SU-DHL-6 (cell line): ENCODE data around the gene TNFRSF19.

Source experiments
- H2AFZ ChIP-seq: fragments of 200-600 bp; sonication (generic); 2 replicates; pipeline ENCODE4 v1.6.1; 2014; ENCODE audit warnings: low read depth, mild to moderate bottlenecking, moderate library complexity, mixed read lengths, antibody characterized with exemption, low read length; ENCODE audit not compliant: severe bottlenecking
- H3F3A ChIP-seq: fragments of 200-600 bp; shearing (Covaris generic); 2 replicates; pipeline ENCODE4 v1.6.0; 2016; ENCODE audit warnings: antibody characterized with exemption, mild to moderate bottlenecking; ENCODE audit not compliant: insufficient read depth
- H3K27ac ChIP-seq: fragments of 200-600 bp; sonication (generic); 2 replicates; pipeline ENCODE4 v1.5.1; 2016; ENCODE audit warnings: low read depth, mild to moderate bottlenecking, low read length, moderate library complexity, mixed read lengths
- H3K27me3 ChIP-seq: fragments of 200-600 bp; sonication (generic), shearing (Covaris generic); 2 replicates; pipeline ENCODE4 v1.6.0; 2014; ENCODE audit warnings: mild to moderate bottlenecking, low read length
- H3K36me3 ChIP-seq: fragments of 200-600 bp; sonication (generic); 2 replicates; pipeline ENCODE4 v1.6.1; 2014; ENCODE audit warnings: mild to moderate bottlenecking, low read length, mixed read lengths
- H3K4me2 ChIP-seq: fragments of 300-600, 200-600 bp; shearing (Covaris generic), sonication (generic); 2 replicates; pipeline ENCODE4 v1.6.0; 2014; ENCODE audit warnings: low read length, low read depth, mild to moderate bottlenecking; ENCODE audit not compliant: poor library complexity, severe bottlenecking
- H3K4me3 ChIP-seq: fragments of 200-600 bp; sonication (generic); 2 replicates; pipeline ENCODE4 v1.5.1; 2014; ENCODE audit warnings: antibody characterized with exemption, low read length, mild to moderate bottlenecking, mixed read lengths; ENCODE audit not compliant: insufficient read depth, poor library complexity, severe bottlenecking
- H3K79me2 ChIP-seq: fragments of 200-600 bp; sonication (generic); 2 replicates; pipeline ENCODE4 v1.6.1; 2014; ENCODE audit warnings: mild to moderate bottlenecking, low read length, moderate library complexity; ENCODE audit not compliant: insufficient read depth
- H3K9ac ChIP-seq: fragments of 200-600 bp; sonication (generic); 2 replicates; pipeline ENCODE4 v1.7.0; 2014; ENCODE audit warnings: mild to moderate bottlenecking, low read length
- H3K9me2 ChIP-seq: fragments of 200-600 bp; sonication (generic); replicated peaks from 2 replicates; pipeline ENCODE4 v1.6.1; 2014; ENCODE audit warnings: low read length; ENCODE audit not compliant: insufficient read depth
- H3K9me3 ChIP-seq: fragments of 200-600 bp; sonication (generic); 2 replicates; pipeline ENCODE4 v1.6.1; 2014; ENCODE audit warnings: low read length, mixed read lengths; ENCODE audit not compliant: insufficient read depth
- H4K20me1 ChIP-seq: fragments of 200-600 bp; sonication (generic); 2 replicates; pipeline ENCODE4 v1.6.1; 2014; ENCODE audit warnings: low read depth, mild to moderate bottlenecking, antibody characterized with exemption, low read length, moderate library complexity, mixed read lengths
- EZH2phosphoT487 ChIP-seq: fragments of 200-600 bp; sonication (generic), shearing (Covaris generic); conservative IDR thresholded peaks from 2 replicates; pipeline ENCODE4 v1.6.1; 2018; ENCODE audit warnings: mild to moderate bottlenecking, antibody characterized with exemption, low read length, moderate library complexity, mixed read lengths
- TF ChIP-seq, protein P1 (sequence below): fragments of 200-600 bp; sonication (generic); IDR thresholded peaks from one replicate; pipeline ENCODE4 v1.5.1; 2017; ENCODE audit warnings: antibody characterized with exemption, mild to moderate bottlenecking, low read length, moderate library complexity; ENCODE audit not compliant: insufficient read depth, poor library complexity, severe bottlenecking

TNFRSF19 gene

DNA sequence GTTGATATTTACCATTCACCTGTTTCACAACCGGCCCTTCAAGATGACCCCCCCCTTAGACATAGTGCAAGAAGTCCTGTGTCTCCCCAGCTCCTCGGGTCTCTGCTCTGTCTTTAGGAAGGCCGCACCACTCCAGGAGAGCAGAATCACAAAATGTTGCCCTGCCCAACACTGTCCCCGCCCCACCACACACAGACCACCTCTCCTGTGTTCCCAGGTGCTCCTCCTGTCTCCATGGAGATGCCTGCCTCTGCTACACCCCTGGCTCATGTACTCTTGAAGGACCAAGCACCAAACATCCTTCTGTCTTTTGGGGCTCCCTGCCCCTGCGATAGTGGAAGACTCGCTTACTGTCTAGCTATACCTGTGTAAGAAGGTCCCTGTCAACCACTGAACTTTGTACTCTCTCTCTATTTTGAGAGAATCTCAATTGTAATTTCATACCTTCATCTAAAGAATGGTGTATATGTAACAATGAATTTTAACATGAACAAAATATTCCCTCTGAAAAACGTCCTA lies 9.6 kb upstream of the TNFRSF19 start:
- Histone ChIP-seq H3F3A (no peaks in the 10 kb centered on the region), H3K27ac (no peak overlapping the region)

DNA sequence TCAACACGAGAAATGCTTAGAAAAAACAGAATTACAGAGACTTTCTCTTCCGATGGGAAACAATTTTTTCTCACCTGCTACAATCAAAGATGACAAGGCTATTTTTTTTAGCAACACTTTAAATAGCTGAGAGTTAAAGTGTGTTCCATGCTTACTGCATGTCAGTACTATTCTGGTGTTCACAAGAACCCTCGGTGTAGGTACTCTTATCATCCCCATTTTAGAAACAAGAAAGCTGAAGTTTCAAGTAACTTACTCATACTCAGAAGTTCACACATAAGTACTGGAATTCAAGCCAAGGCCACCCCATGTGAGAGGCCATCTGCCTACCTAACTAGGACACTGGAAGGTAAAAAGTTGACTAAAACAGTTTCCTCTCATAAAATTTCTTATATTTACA lies 9.0 kb upstream of the TNFRSF19 start:
- no peaks in the 10 kb centered on the region for H3K27me3 ChIP-seq
- no peak overlapping the region for H3K27ac ChIP-seq
- H3K4me3 ChIP-seq = no peak overlapping the region
- H3K79me2 ChIP-seq = no peaks in the 10 kb centered on the region
- H3K36me3 ChIP-seq = no peaks in the 10 kb centered on the region
- no peaks in the 10 kb centered on the region for H3F3A ChIP-seq
- no peak overlapping the region for H3K4me2 ChIP-seq
- no peaks in the 10 kb centered on the region for H4K20me1 ChIP-seq
- TF ChIP-seq, protein P1, sequence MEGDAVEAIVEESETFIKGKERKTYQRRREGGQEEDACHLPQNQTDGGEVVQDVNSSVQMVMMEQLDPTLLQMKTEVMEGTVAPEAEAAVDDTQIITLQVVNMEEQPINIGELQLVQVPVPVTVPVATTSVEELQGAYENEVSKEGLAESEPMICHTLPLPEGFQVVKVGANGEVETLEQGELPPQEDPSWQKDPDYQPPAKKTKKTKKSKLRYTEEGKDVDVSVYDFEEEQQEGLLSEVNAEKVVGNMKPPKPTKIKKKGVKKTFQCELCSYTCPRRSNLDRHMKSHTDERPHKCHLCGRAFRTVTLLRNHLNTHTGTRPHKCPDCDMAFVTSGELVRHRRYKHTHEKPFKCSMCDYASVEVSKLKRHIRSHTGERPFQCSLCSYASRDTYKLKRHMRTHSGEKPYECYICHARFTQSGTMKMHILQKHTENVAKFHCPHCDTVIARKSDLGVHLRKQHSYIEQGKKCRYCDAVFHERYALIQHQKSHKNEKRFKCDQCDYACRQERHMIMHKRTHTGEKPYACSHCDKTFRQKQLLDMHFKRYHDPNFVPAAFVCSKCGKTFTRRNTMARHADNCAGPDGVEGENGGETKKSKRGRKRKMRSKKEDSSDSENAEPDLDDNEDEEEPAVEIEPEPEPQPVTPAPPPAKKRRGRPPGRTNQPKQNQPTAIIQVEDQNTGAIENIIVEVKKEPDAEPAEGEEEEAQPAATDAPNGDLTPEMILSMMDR = no peak
- TF ChIP-seq EZH2phosphoT487 = no peak
- no peak overlapping the region for H3K9ac ChIP-seq
- H3K9me3 ChIP-seq = no peaks in the 10 kb centered on the region
- H3K9me2 ChIP-seq = no peaks in the 10 kb centered on the region
- H2AFZ ChIP-seq = no peak overlapping the region

More for the DNA sequence above, 9.6 kb upstream of the TNFRSF19 start:
- no peaks in the 10 kb centered on the region for H3K79me2 ChIP-seq
- H3K36me3 ChIP-seq = no peaks in the 10 kb centered on the region
- no peak overlapping the region for H2AFZ ChIP-seq
- H3K4me2 ChIP-seq = no peak overlapping the region
- TF ChIP-seq, protein P1 = no peak
- TF ChIP-seq EZH2phosphoT487 = no peak
- no peak overlapping the region for H3K4me3 ChIP-seq
- H3K9me3 ChIP-seq = no peaks in the 10 kb centered on the region
- no peaks in the 10 kb centered on the region for H3K9me2 ChIP-seq
- no peaks in the 10 kb centered on the region for H3K27me3 ChIP-seq
- no peak overlapping the region for H3K9ac ChIP-seq
- no peaks in the 10 kb centered on the region for H4K20me1 ChIP-seq

DNA sequence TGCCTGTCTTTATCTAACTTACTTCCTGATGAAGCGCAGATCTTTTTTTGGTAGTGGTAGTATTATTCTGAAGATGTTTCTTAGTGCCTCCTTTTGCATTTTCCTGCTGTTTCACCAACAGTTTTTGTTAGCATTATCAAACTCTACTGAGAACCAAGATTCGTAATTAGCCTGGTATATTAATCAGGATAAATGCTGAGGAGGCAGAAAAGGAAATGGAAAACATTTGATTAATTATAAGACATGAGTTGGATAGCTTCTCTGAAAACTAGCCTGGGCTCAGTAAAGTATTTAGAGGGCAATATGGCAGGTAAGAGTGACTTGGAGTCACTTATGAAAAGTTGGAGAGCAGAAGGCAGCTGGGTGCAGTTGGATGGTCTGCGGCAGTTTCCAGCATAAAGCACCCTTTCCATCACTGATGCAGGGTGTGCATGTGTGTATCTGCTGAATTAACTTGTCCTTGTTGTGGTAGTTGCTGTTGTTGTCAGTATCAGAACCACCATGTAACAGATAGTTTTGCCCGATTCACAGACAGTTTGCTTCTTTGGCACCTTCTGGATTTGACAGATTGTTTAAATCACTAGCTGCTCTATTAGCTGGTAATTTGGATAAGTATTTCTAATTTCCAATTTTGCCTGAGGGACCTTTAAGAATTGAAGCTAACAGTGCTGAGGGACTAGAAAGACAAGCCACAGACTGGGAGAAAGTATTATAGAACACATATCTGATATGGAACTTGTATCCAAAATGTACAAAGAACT lies 6.9 kb upstream of the TNFRSF19 start:
- no peaks in the 10 kb centered on the region for H4K20me1 ChIP-seq
- H2AFZ ChIP-seq = no peak overlapping the region
- no peak overlapping the region for H3K4me3 ChIP-seq
- no peaks in the 10 kb centered on the region for H3K9me2 ChIP-seq
- TF ChIP-seq, protein P1 = no peak
- no peak for TF ChIP-seq EZH2phosphoT487
- H3K79me2 ChIP-seq = no peaks in the 10 kb centered on the region
- H3K36me3 ChIP-seq = no peaks in the 10 kb centered on the region
- H3K27ac ChIP-seq = no peak overlapping the region
- no peaks in the 10 kb centered on the region for H3K9me3 ChIP-seq
- no peaks in the 10 kb centered on the region for H3K27me3 ChIP-seq
- H3K9ac ChIP-seq = no peak overlapping the region
- no peak overlapping the region for H3K4me2 ChIP-seq
- H3F3A ChIP-seq = no peaks in the 10 kb centered on the region
